ENCODE measurements around the gene NOL9.

The NOL9 gene

GRCh38 chr1:6545276-6546112 is 8.8 kb downstream of the NOL9 start:
- Histone ChIP-seq H3K36me3 (ENCODE audit: control insufficient read depth, insufficient read depth, low read length) (peaks cover 35% of the 10 kb centered on the region), H3K27me3 (replicated peaks; ENCODE audit: control insufficient read depth, insufficient read depth, low read length, poor library complexity, severe bottlenecking) (no peaks in the 10 kb centered on the region), H3K4me1 (ENCODE audit: control insufficient read depth, insufficient read depth, low read length, poor library complexity, severe bottlenecking) (peaks cover 22% of the 10 kb centered on the region), H3K9me3 (ENCODE audit: control insufficient read depth, low read length) (no peaks in the 10 kb centered on the region), H3K4me3 (ENCODE audit: insufficient read depth, low read depth, low read length, poor library complexity, severe bottlenecking) (peak overlapping the region; percentile 9), H3K27ac (ENCODE audit: insufficient read depth, low read length, poor library complexity, severe bottlenecking) (peak overlapping the region; percentile 49)
- no peak for DNase-seq

GRCh38 chr1:6544831-6545230 is 9.5 kb downstream of the NOL9 start:
- Histone ChIP-seq H3K27ac (ENCODE audit: insufficient read depth, low read length, poor library complexity, severe bottlenecking) (peak overlapping the region; percentile 21), H3K4me3 (ENCODE audit: insufficient read depth, low read depth, low read length, poor library complexity, severe bottlenecking) (no peak overlapping the region), H3K27me3 (replicated peaks; ENCODE audit: control insufficient read depth, insufficient read depth, low read length, poor library complexity, severe bottlenecking) (no peaks in the 10 kb centered on the region), H3K9me3 (ENCODE audit: control insufficient read depth, low read length) (no peaks in the 10 kb centered on the region), H3K4me1 (ENCODE audit: control insufficient read depth, insufficient read depth, low read length, poor library complexity, severe bottlenecking) (peaks cover 22% of the 10 kb centered on the region), H3K36me3 (ENCODE audit: control insufficient read depth, insufficient read depth, low read length) (peaks cover 30% of the 10 kb centered on the region)
- DNase-seq: no peak

- Histone ChIP-seq H3K4me1 (ENCODE audit: control insufficient read depth, insufficient read depth, low read length, poor library complexity, severe bottlenecking) (no peaks in the 10 kb centered on the region), H3K4me3 (ENCODE audit: insufficient read depth, low read depth, low read length, poor library complexity, severe bottlenecking) (no peak overlapping the region), H3K36me3 (ENCODE audit: control insufficient read depth, insufficient read depth, low read length) (peaks cover 7% of the 10 kb centered on the region), H3K27ac (ENCODE audit: insufficient read depth, low read length, poor library complexity, severe bottlenecking) (no peak overlapping the region), H3K9me3 (ENCODE audit: control insufficient read depth, low read length) (no peaks in the 10 kb centered on the region), H3K27me3 (replicated peaks; ENCODE audit: control insufficient read depth, insufficient read depth, low read length, poor library complexity, severe bottlenecking) (no peaks in the 10 kb centered on the region)
- no peak for DNase-seq
Observed at GRCh38 chr1:6538956-6539355, 15.4 kb downstream of the NOL9 start.

DNA sequence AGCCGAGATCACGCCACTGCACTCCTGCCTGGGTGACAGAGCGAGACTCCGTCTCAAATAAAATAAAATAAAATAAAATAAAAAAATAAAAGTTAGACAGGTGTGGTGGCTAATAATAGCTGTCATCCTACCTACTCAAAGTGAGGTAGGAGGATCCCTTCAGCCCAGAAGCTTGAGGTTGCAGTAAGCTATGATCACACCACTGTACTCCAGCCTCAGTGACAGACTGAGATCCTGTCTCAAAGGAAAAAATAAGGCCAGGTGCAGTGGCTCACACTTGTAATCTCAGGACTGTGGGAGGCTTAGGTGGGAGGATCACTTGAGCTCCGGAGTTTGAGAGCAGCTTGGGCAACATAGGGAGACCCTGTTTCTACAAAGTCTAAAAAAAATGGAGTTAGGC is 18.0 kb downstream of the NOL9 start:
- peaks cover 27% of the 10 kb centered on the region for H3K36me3 ChIP-seq (ENCODE audit: control insufficient read depth, insufficient read depth, low read length)
- no peaks in the 10 kb centered on the region for H3K27me3 ChIP-seq (replicated peaks; ENCODE audit: control insufficient read depth, insufficient read depth, low read length, poor library complexity, severe bottlenecking)
- no peaks in the 10 kb centered on the region for H3K4me1 ChIP-seq (ENCODE audit: control insufficient read depth, insufficient read depth, low read length, poor library complexity, severe bottlenecking)
- H3K27ac ChIP-seq (ENCODE audit: insufficient read depth, low read length, poor library complexity, severe bottlenecking): no peak overlapping the region
- H3K9me3 ChIP-seq (ENCODE audit: control insufficient read depth, low read length): no peaks in the 10 kb centered on the region
- H3K4me3 ChIP-seq (ENCODE audit: insufficient read depth, low read depth, low read length, poor library complexity, severe bottlenecking): no peak overlapping the region
- DNase-seq: no peak

DNA sequence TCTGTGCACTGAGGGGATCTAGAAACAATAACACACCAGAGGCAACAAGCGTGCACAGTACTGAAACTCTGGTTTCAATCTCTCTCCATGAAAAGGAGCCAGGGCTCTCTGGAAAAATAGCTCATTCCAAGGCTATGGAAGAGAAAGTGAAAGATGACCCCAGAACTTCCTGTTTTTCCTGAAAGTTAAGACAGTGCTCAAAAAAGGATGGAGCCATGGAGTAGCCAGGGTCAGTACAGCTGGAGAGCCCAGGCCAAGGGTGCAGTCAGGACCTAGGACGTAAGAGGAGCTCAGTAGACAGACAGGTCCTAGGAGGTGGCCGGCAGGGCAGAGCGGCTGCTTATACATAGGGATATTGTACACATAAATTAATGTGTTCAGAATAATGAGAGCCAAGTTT is 19.1 kb downstream of the NOL9 start:
- H3K27me3 ChIP-seq (replicated peaks; ENCODE audit: control insufficient read depth, insufficient read depth, low read length, poor library complexity, severe bottlenecking): no peaks in the 10 kb centered on the region
- no peak for DNase-seq
- H3K4me1 ChIP-seq (ENCODE audit: control insufficient read depth, insufficient read depth, low read length, poor library complexity, severe bottlenecking): no peaks in the 10 kb centered on the region
- H3K36me3 ChIP-seq (ENCODE audit: control insufficient read depth, insufficient read depth, low read length): peaks cover 35% of the 10 kb centered on the region
- H3K9me3 ChIP-seq (ENCODE audit: control insufficient read depth, low read length): no peaks in the 10 kb centered on the region
- H3K4me3 ChIP-seq (ENCODE audit: insufficient read depth, low read depth, low read length, poor library complexity, severe bottlenecking): no peak overlapping the region
- H3K27ac ChIP-seq (ENCODE audit: insufficient read depth, low read length, poor library complexity, severe bottlenecking): no peak overlapping the region

- Histone ChIP-seq H3K4me1 (ENCODE audit: control insufficient read depth, insufficient read depth, low read length, poor library complexity, severe bottlenecking) (no peaks in the 10 kb centered on the region), H3K27ac (ENCODE audit: insufficient read depth, low read length, poor library complexity, severe bottlenecking) (no peak overlapping the region), H3K4me3 (ENCODE audit: insufficient read depth, low read depth, low read length, poor library complexity, severe bottlenecking) (no peak overlapping the region), H3K36me3 (ENCODE audit: control insufficient read depth, insufficient read depth, low read length) (peaks cover 35% of the 10 kb centered on the region), H3K9me3 (ENCODE audit: control insufficient read depth, low read length) (no peaks in the 10 kb centered on the region), H3K27me3 (replicated peaks; ENCODE audit: control insufficient read depth, insufficient read depth, low read length, poor library complexity, severe bottlenecking) (no peaks in the 10 kb centered on the region)
- no peak for DNase-seq
Observed at GRCh38 chr1:6534248-6534822, 20.0 kb downstream of the NOL9 start.

GRCh38 chr1:6531996-6532395 is 22.3 kb downstream of the NOL9 start:
- H3K27me3 ChIP-seq (replicated peaks; ENCODE audit: control insufficient read depth, insufficient read depth, low read length, poor library complexity, severe bottlenecking): no peaks in the 10 kb centered on the region
- H3K4me3 ChIP-seq (ENCODE audit: insufficient read depth, low read depth, low read length, poor library complexity, severe bottlenecking): no peak overlapping the region
- peaks cover 52% of the 10 kb centered on the region for H3K36me3 ChIP-seq (ENCODE audit: control insufficient read depth, insufficient read depth, low read length)
- H3K4me1 ChIP-seq (ENCODE audit: control insufficient read depth, insufficient read depth, low read length, poor library complexity, severe bottlenecking): no peaks in the 10 kb centered on the region
- no peak overlapping the region for H3K27ac ChIP-seq (ENCODE audit: insufficient read depth, low read length, poor library complexity, severe bottlenecking)
- no peak for DNase-seq
- H3K9me3 ChIP-seq (ENCODE audit: control insufficient read depth, low read length): no peaks in the 10 kb centered on the region

DNA sequence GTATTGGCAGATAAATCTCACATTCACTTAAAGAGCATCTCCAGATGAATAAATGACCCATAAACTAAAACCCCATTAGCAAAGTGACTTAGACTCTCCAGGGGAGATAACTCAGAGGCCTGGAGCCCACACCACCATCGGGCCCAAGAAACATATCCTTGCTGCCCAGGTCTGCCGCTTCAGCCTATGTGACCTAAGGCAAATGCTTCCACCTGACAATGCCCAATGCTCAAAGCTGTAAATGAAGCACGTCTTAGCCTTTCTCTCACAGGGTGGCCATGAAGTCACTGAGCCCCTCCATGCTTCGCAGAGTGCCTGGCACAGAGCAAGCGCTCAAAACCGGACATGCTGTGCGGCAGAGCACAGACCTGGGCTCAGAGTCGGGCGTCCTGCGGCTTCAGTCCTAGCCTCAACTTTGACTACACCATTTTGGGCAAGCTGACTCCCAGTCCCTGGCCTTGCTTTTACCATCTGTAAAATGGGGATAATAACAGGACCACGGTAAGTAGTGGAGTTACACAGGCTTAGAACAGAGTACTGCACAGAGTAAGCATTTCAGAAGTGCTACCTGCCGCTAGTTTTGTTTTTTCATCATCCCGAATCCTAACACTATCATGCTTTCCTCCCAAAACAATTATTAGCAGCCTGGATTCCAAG is 23.7 kb downstream of the NOL9 start:
- H3K27ac ChIP-seq (ENCODE audit: insufficient read depth, low read length, poor library complexity, severe bottlenecking): no peak overlapping the region
- no peak overlapping the region for H3K4me3 ChIP-seq (ENCODE audit: insufficient read depth, low read depth, low read length, poor library complexity, severe bottlenecking)
- H3K4me1 ChIP-seq (ENCODE audit: control insufficient read depth, insufficient read depth, low read length, poor library complexity, severe bottlenecking): no peaks in the 10 kb centered on the region
- peaks cover 64% of the 10 kb centered on the region for H3K36me3 ChIP-seq (ENCODE audit: control insufficient read depth, insufficient read depth, low read length)
- no peaks in the 10 kb centered on the region for H3K9me3 ChIP-seq (ENCODE audit: control insufficient read depth, low read length)
- no peaks in the 10 kb centered on the region for H3K27me3 ChIP-seq (replicated peaks; ENCODE audit: control insufficient read depth, insufficient read depth, low read length, poor library complexity, severe bottlenecking)
- DNase-seq: no peak

GRCh38 chr1:6528492-6528891 is 25.8 kb downstream of the NOL9 start:
- no peak overlapping the region for H3K27ac ChIP-seq (ENCODE audit: insufficient read depth, low read length, poor library complexity, severe bottlenecking)
- H3K36me3 ChIP-seq (ENCODE audit: control insufficient read depth, insufficient read depth, low read length): peaks cover 70% of the 10 kb centered on the region
- DNase-seq: no peak

DNA sequence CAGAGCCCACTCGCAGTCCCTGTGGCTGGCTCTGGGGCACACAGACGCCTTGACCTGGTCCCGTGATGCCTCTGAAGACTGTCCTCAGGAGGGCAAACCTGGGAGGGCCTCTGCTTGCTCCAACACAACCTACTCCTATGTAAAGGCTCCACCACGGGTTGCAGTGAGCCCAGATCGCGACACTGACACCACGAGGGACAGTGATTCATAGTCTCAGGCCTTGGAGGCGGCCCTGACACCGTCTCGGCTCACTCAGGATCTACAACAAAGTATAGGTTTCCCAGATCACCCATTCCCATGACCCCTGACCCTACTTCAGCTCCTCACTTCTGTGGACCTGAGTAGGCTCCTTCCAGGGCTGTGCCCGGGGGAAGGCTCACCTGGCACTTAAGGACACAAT is 28.0 kb downstream of the NOL9 start:
- Histone ChIP-seq H3K9me3 (ENCODE audit: control insufficient read depth, low read length) (no peaks in the 10 kb centered on the region), H3K27ac (ENCODE audit: insufficient read depth, low read length, poor library complexity, severe bottlenecking) (no peak overlapping the region), H3K36me3 (ENCODE audit: control insufficient read depth, insufficient read depth, low read length) (peaks cover 50% of the 10 kb centered on the region), H3K4me1 (ENCODE audit: control insufficient read depth, insufficient read depth, low read length, poor library complexity, severe bottlenecking) (no peaks in the 10 kb centered on the region), H3K4me3 (ENCODE audit: insufficient read depth, low read depth, low read length, poor library complexity, severe bottlenecking) (no peak overlapping the region), H3K27me3 (replicated peaks; ENCODE audit: control insufficient read depth, insufficient read depth, low read length, poor library complexity, severe bottlenecking) (no peaks in the 10 kb centered on the region)
- DNase-seq: no peak

More at GRCh38 chr1:6528492-6528891, 25.8 kb downstream of the NOL9 start:
- H3K4me1 ChIP-seq (ENCODE audit: control insufficient read depth, insufficient read depth, low read length, poor library complexity, severe bottlenecking): no peaks in the 10 kb centered on the region
- H3K27me3 ChIP-seq (replicated peaks; ENCODE audit: control insufficient read depth, insufficient read depth, low read length, poor library complexity, severe bottlenecking): no peaks in the 10 kb centered on the region
- H3K4me3 ChIP-seq (ENCODE audit: insufficient read depth, low read depth, low read length, poor library complexity, severe bottlenecking): no peak overlapping the region
- H3K9me3 ChIP-seq (ENCODE audit: control insufficient read depth, low read length): no peaks in the 10 kb centered on the region

Measured in effector memory CD4-positive, alpha-beta T cell (primary cell).